ENCODE measurements around the gene GPR149. TPM values are rescaled to one million over a fixed set of nuclear protein-coding genes. Genes with fewer than 3 reads are reported as not detected.

GPR149 gene
- total RNA-seq, 2 donors from 2014 or later: not detected

DNA sequence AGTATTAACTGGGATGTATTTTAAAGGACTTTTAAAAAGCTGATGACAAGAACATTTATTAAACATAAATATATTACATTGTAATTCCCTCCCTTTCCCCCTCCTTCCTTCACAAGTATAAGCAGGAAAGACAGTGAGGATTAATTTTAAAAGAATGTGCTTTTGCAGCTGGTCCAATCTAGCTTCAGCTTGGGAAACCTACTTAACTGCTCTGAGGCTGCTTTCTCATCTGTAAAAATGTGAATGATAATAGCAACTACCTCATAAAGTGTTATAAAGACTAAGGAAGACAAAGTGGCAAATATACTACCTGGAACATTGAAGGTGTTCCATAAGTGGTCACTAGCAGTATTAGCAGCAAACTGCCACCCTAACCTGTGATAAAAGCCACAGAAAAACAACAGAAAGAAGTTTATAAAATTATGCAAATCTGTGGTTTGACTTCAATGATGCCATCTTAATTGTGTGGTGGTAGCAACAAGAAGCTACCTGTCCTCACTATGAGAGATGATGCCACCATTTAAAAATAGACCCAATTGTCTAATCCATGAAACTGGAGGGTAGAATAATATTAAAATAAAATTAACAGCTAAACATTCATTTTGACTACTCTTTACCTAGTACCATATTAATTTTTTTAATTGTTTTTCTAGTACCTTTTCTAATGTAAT, 125.7 kb downstream of the GPR149 start:
- DNase-seq (ENCODE audit: low spot score): no peak
- H3K27me3 ChIP-seq: no peaks in the 10 kb centered on the region
- no peaks in the 10 kb centered on the region for H3K4me1 ChIP-seq
- H3K36me3 ChIP-seq: peaks cover 53% of the 10 kb centered on the region
- TF ChIP-seq, protein P1, sequence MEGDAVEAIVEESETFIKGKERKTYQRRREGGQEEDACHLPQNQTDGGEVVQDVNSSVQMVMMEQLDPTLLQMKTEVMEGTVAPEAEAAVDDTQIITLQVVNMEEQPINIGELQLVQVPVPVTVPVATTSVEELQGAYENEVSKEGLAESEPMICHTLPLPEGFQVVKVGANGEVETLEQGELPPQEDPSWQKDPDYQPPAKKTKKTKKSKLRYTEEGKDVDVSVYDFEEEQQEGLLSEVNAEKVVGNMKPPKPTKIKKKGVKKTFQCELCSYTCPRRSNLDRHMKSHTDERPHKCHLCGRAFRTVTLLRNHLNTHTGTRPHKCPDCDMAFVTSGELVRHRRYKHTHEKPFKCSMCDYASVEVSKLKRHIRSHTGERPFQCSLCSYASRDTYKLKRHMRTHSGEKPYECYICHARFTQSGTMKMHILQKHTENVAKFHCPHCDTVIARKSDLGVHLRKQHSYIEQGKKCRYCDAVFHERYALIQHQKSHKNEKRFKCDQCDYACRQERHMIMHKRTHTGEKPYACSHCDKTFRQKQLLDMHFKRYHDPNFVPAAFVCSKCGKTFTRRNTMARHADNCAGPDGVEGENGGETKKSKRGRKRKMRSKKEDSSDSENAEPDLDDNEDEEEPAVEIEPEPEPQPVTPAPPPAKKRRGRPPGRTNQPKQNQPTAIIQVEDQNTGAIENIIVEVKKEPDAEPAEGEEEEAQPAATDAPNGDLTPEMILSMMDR (IDR thresholded peaks at IDR 0.05): no peak
- no peak overlapping the region for H3K4me3 ChIP-seq
- H3K9me3 ChIP-seq: no peaks in the 10 kb centered on the region
- H3K27ac ChIP-seq: no peak overlapping the region

DNA sequence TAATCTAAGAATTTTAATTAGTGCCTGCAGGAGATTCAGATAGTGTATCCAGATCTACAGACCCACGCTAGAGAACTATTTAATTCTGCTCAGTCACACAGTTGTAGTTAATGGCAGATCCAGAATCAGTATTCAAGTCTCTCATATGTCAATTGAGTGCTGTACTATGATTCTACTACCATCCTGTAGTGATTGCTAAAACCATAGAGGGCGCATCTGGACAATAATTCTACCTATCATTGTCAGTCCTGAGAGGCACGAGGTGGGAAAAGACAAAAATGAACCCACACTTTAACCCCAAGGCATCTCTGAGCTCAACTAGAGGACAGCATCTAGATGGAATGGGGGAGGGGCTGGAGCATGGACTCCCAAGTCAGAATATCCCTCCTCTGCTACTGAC, 128.4 kb downstream of the GPR149 start:
- Histone ChIP-seq H3K4me3 (no peak overlapping the region), H3K4me1 (no peaks in the 10 kb centered on the region), H3K27me3 (no peaks in the 10 kb centered on the region), H3K9me3 (no peaks in the 10 kb centered on the region), H3K36me3 (peaks cover 72% of the 10 kb centered on the region), H3K27ac (no peak overlapping the region)
- no peak for DNase-seq (ENCODE audit: low spot score)
- TF ChIP-seq, protein P1 (IDR thresholded peaks at IDR 0.05): no peak

DNA sequence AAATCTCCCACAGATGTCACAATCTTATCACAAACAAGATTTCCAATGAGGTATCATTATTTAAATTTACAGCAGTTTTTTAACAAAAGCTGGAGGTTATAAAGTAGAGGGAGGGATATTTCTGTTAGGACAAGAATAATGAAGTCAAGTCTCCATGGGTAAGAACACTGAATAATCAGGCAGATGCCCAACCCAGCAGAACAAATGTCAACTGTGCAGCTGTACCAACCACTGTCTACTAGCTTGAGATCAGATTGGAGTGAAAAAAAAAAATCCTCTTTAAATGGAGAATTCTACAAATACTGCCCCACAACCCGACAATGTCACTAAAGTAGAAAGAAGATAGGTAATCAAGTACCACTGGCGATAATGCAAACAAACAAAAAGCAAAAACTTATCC, 136.0 kb downstream of the GPR149 start:
- H3K27ac ChIP-seq: no peak overlapping the region
- H3K36me3 ChIP-seq: peaks cover 71% of the 10 kb centered on the region
- no peaks in the 10 kb centered on the region for H3K4me1 ChIP-seq
- H3K4me3 ChIP-seq: no peak overlapping the region
- H3K9me3 ChIP-seq: no peaks in the 10 kb centered on the region
- DNase-seq (ENCODE audit: low spot score): no peak
- H3K27me3 ChIP-seq: no peaks in the 10 kb centered on the region
- TF ChIP-seq, protein P1 (IDR thresholded peaks at IDR 0.05): no peak

DNA sequence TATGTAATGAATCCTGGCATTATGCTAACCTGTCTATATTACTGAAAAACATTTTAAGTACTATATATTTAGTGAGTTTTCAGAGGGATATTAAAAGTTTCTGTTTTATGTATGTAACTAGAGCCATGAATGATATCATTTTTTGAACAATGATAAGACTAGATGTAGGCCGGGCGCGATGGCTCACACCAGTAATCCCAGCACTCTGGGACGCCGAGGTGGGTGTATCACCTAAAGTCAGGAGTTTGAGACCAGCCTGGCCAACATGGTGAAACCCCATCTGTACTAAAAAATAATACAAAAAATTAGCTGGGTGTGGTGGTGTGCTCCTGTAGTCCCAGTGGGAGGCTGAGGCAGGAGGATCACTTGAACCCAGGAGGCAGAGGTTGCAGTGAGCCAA, 139.8 kb downstream of the GPR149 start:
- TF ChIP-seq, protein P1 (IDR thresholded peaks at IDR 0.05): no peak
- Histone ChIP-seq H3K4me3 (no peak overlapping the region), H3K36me3 (peaks cover 56% of the 10 kb centered on the region), H3K27ac (no peak overlapping the region), H3K27me3 (no peaks in the 10 kb centered on the region), H3K4me1 (no peaks in the 10 kb centered on the region), H3K9me3 (no peaks in the 10 kb centered on the region)
- no peak for DNase-seq (ENCODE audit: low spot score)

Other genes with a start within 250 kb of the GPR149 start
- gene DHX36, start 105.7 kb downstream of the GPR149 start, total RNA-seq: 10 to 100 TPM; 40.1 to 41.3 TPM

Measured in right atrium auricular region (tissue), 2 donors.